Measurements from ENCODE around the gene CREG2.

The CREG2 gene

DNA sequence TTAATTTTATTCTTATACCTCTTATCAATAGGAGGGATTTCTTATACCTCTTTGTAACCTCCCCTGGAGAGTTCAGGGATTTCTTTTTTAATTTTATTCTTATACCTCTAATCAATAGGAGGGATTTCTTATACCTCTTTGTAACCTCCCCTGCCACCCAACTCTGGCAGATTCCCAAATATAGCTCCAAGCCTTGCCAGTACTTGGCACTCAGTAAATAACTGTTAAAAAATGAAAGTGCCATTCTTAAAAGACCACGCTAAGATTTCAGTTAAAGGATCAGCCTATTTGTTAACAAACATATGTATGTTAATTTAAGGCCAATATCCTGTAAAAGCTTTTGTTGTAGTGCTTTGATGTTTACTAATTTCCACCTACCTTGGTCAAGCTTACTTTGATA, 83.6 kb downstream of the CREG2 start:
- TF ChIP-seq, protein P1, sequence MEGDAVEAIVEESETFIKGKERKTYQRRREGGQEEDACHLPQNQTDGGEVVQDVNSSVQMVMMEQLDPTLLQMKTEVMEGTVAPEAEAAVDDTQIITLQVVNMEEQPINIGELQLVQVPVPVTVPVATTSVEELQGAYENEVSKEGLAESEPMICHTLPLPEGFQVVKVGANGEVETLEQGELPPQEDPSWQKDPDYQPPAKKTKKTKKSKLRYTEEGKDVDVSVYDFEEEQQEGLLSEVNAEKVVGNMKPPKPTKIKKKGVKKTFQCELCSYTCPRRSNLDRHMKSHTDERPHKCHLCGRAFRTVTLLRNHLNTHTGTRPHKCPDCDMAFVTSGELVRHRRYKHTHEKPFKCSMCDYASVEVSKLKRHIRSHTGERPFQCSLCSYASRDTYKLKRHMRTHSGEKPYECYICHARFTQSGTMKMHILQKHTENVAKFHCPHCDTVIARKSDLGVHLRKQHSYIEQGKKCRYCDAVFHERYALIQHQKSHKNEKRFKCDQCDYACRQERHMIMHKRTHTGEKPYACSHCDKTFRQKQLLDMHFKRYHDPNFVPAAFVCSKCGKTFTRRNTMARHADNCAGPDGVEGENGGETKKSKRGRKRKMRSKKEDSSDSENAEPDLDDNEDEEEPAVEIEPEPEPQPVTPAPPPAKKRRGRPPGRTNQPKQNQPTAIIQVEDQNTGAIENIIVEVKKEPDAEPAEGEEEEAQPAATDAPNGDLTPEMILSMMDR (IDR thresholded peaks at IDR 0.05; ENCODE audit: borderline replicate concordance, insufficient read depth, low read depth, low read length): no peak
- no peak overlapping the region for H3K4me3 ChIP-seq (ENCODE audit: low read depth, low read length)

DNA sequence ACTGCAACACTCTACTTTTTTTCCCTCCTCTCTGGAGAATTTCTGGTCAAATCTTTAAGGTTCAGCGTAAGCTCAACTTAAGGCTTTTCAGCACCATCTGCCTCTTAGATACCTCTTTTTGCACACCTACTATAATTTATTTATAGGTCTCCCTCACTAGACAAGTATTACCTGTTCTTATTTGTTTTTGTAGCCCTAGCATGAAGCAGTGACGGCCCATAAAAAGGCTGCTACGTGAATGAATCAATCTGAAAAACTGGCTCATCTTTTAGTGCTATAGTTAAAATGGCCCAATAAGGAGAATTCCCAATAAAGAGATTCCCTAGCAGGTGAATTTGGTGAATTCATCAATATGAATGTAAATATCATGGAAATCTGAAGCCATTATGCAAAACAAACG, 85.3 kb downstream of the CREG2 start:
- TF ChIP-seq, protein P1 (IDR thresholded peaks at IDR 0.05; ENCODE audit: borderline replicate concordance, insufficient read depth, low read depth, low read length): no peak
- H3K4me3 ChIP-seq (ENCODE audit: low read depth, low read length): no peak overlapping the region

DNA sequence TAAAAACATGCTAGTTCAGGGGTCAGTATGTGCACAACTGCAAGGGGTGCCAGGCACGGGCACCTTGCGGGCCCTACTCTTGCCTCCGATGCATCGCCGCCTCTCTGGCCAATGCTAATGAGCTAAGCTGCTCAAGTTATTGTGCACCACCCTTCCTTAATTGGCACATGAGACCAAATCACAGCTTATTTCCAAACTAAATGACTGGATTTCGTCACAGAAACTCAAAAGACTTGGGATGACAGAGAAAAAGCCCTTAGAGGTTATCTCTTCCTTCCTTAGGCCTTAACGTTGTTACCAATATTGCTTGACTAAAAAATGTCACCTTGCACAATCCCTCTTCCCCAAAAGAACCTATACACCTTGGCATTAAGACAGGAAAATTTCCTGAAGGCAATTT, 86.5 kb downstream of the CREG2 start:
- TF ChIP-seq, protein P1 (IDR thresholded peaks at IDR 0.05; ENCODE audit: borderline replicate concordance, insufficient read depth, low read depth, low read length): no peak
- H3K4me3 ChIP-seq (ENCODE audit: low read depth, low read length): no peak overlapping the region

DNA sequence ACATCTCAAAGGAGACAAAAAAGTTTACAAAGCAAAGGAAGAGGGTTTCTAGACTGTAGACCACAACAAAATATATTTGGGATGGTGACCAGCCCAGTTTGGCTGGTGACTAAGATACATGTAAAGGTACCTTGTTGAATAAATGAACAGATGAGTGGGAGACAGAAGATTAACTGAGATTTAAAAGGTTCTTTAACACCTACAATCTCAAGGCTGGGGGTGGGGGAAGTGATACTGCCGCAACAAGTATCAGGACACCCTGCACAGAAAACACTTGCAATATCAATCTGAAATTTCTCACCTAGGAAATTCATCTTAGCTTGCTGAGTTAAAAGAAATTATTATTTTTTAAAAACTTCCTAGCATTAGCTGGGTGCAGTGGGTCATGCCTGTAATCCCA, 87.1 kb downstream of the CREG2 start:
- H3K4me3 ChIP-seq (ENCODE audit: low read depth, low read length): no peak overlapping the region
- TF ChIP-seq, protein P1 (IDR thresholded peaks at IDR 0.05; ENCODE audit: borderline replicate concordance, insufficient read depth, low read depth, low read length): no peak

DNA sequence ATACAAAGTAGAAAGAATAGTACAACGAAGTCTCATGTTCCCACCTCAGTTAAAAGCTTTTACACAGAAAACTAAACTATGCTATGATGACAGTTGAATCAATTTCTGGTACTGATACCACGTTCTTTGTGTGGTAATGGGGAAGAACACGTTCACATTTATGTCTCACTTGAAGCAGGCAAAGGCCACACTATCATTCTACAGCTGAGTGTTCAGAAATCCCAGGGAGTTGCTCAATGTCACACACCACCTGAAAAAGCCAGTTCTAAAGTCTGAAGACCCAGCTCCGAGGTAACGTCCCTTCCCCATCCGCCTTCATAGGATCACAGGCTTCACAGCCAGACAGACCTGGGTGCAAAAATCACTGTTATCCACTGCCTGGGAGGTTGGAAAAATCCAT, 87.7 kb downstream of the CREG2 start:
- TF ChIP-seq, protein P1 (IDR thresholded peaks at IDR 0.05; ENCODE audit: borderline replicate concordance, insufficient read depth, low read depth, low read length): no peak
- H3K4me3 ChIP-seq (ENCODE audit: low read depth, low read length): no peak overlapping the region

DNA sequence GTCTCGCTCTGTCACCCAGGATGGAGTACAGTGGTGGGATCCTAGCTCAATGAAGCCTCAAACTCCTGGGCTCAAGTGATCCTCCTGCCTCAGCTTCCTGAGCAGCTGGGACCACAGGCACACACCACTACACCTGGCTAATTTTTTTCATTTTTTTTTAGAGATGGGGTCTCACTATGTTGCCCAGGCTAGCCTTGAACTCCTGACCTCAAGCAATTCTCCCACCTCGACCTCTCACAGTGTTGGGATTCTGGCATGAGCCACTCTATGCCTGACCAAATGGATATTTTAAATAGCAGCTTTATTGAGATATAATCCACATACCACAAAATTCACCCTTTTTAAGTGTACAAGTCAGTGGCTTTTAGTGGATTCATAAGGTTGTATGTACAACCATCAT, 89.9 kb downstream of the CREG2 start:
- TF ChIP-seq, protein P1 (IDR thresholded peaks at IDR 0.05; ENCODE audit: borderline replicate concordance, insufficient read depth, low read depth, low read length): no peak
- no peak overlapping the region for H3K4me3 ChIP-seq (ENCODE audit: low read depth, low read length)

DNA sequence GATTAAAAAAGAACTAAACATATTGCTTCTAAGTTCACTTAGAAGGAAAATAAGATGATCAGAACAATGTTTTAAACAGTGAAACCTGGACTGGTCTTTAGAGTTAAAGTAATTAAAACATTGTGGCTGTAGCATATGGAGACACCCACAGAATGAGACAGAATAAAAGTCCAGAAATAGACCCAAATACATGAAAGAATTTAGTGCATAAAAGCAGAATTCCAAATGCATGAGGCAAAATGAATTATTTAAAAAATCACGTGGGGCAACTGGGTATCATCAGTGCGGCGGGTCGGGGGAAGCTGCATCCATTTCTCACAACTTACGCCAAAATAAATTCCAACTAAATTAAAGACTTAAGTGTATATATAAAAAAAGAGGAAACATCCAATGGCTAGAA, 90.9 kb downstream of the CREG2 start:
- TF ChIP-seq, protein P1 (IDR thresholded peaks at IDR 0.05; ENCODE audit: borderline replicate concordance, insufficient read depth, low read depth, low read length): no peak
- no peak overlapping the region for H3K4me3 ChIP-seq (ENCODE audit: low read depth, low read length)
